ENCODE data around the gene PPP1R13B. TPM values are rescaled to one million over a fixed set of nuclear protein-coding genes. Genes with fewer than 3 reads are reported as not detected.

The PPP1R13B gene
- polyA plus RNA-seq, 2 of the 4 experiments (the other 2 are of a cell fraction), result 2.2 to 2.7 TPM

DNA sequence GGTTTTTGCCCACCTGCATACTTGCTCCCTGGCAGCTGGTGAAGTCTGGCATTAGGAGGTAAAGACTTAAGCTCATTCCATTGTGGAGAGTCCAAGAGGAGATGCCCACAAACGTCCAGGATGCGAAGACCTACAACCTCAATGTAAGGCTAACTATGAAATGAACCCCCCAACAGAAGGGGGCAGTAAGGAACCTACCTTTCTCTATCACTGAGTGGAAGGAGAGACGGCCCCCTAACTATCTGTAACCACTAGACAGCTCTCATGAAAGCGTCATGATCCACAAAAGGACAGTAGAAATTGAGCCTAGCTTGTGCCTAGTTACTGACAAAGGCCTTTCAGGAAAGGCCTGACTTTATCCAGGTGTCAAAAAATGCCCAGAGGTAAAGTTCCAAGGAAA is 76.5 kb downstream of the PPP1R13B start:
- Histone ChIP-seq H3K4me2 (no peak overlapping the region), H3K4me1 (no peaks in the 10 kb centered on the region), H3K9me3 (no peaks in the 10 kb centered on the region), H3K4me3 (no peak overlapping the region), H3K27ac (no peak overlapping the region)
- DNase-seq (ENCODE audit: low read depth in 1 of 2, low spot score in 1 of 2) (no peak), FAIRE-seq (no peak), ATAC-seq (0 out of 6 replicates have a peak, but pooled peaks of 1 of the 2 experiments have one; percentile 27)
- TF ChIP-seq RAD21 (conservative IDR thresholded peaks at IDR 0.05 in 1 of 2, IDR thresholded peaks at IDR 0.05 in 1 of 2) (0 out of 5 replicates have a peak, but pooled peaks of 1 of the 2 experiments have one; percentile 12), MAFK (IDR thresholded peaks at IDR 0.05; ENCODE audit: partially characterized antibody) (no peak)
- 79% methylated on average over 4 of the region's 4 CpGs for WGBS (ENCODE audit: missing lambda C conversion rate)
- ChIA-PET CTCF (interaction anchor here (1.0 to 1.1 kb wide), 2 partner anchors 36 to 68 kb away, joined by 3 read pairs; no protein-coding TSS in a partner anchor), POLR2A (no interaction called here)

- no peak for DNase-seq (ENCODE audit: low read depth in 1 of 2, low spot score in 1 of 2)
- TF ChIP-seq, protein P1, sequence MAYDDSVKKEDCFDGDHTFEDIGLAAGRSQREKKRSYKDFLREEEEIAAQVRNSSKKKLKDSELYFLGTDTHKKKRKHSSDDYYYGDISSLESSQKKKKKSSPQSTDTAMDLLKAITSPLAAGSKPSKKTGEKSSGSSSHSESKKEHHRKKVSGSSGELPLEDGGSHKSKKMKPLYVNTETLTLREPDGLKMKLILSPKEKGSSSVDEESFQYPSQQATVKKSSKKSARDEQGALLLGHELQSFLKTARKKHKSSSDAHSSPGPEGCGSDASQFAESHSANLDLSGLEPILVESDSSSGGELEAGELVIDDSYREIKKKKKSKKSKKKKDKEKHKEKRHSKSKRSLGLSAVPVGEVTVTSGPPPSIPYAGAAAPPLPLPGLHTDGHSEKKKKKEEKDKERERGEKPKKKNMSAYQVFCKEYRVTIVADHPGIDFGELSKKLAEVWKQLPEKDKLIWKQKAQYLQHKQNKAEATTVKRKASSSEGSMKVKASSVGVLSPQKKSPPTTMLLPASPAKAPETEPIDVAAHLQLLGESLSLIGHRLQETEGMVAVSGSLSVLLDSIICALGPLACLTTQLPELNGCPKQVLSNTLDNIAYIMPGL (CRISPR knock-in tag; IDR thresholded peaks at IDR 0.05; ENCODE audit: borderline replicate concordance), result no peak
- Histone ChIP-seq H3K9me3 (no peaks in the 10 kb centered on the region), H3K4me1 (no peaks in the 10 kb centered on the region), H3K4me2 (no peak overlapping the region), H3K27ac (no peak overlapping the region), H3K4me3 (no peak overlapping the region)
- ATAC-seq, result no peak
- CTCF ChIA-PET, result interaction anchor here (1.0 kb wide), 1 partner anchor 36 kb away, joined by 3 read pairs; no protein-coding TSS in a partner anchor
- no peak for FAIRE-seq
- 93% methylated on average over 2 of the region's 2 CpGs for WGBS (ENCODE audit: missing lambda C conversion rate)
- POLR2A ChIA-PET, result no interaction called here
Measured at GRCh38 chr14:103770500-103770899, 76.9 kb downstream of the PPP1R13B start.

DNA sequence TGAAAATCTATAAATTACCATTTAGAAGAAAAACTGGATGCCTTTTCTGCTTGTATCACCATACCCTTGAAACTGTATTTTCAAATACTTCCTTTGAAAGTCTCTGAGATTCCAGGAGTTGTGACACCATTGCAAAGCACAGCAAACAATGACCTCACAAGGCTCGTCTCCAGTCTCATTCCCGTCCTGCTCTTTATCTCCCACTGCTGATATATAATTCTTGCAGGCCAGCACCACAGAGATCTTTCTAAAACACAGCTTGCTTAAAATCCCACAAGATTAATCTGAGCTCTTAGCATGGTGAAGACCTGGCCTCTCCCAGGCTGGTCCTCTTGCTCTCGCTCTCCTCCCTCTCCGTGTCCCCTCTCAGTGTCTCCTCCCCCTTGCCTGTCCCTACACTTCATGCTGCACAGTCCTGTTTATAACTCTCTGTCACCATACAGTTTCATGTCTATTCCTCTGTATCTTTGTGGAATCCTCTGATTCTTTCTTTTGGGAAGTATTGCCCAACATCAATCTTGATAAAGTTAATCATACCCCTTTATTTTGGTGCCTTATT is 80.0 kb downstream of the PPP1R13B start:
- Histone ChIP-seq H3K27ac (no peak overlapping the region), H3K4me3 (no peak overlapping the region), H3K4me1 (no peaks in the 10 kb centered on the region), H3K9me3 (no peaks in the 10 kb centered on the region), H3K4me2 (no peak overlapping the region)
- ATAC-seq (no peak), DNase-seq (ENCODE audit: low read depth in 1 of 2, low spot score in 1 of 2) (no peak), FAIRE-seq (no peak)
- ChIA-PET CTCF (interaction anchor here (0.8 kb wide), 1 partner anchor 143 kb away, joined by 4 read pairs; no protein-coding TSS in a partner anchor), POLR2A (no interaction called here)
- no peak for TF ChIP-seq RNF2 (IDR thresholded peaks at IDR 0.05; ENCODE audit: borderline replicate concordance, low read depth)
- TF ChIP-seq HOXA7 (CRISPR knock-in tag; IDR thresholded peaks at IDR 0.05), result no peak
- no peak for TF ChIP-seq RFX5 (IDR thresholded peaks at IDR 0.05)
- TF ChIP-seq CEBPB (IDR thresholded peaks at IDR 0.05), result no peak
- no peak for TF ChIP-seq E2F6 (IDR thresholded peaks at IDR 0.05; ENCODE audit: borderline replicate concordance, low read depth)
- no peak for TF ChIP-seq HOXB5 (CRISPR knock-in tag; IDR thresholded peaks at IDR 0.05)
- no peak for TF ChIP-seq PBX3 (IDR thresholded peaks at IDR 0.05)
- TF ChIP-seq REST (IDR thresholded peaks at IDR 0.05), result no peak
- TF ChIP-seq NPAS2 (CRISPR knock-in tag; IDR thresholded peaks at IDR 0.05; ENCODE audit: borderline replicate concordance), result no peak
- no peak for TF ChIP-seq HEYL (CRISPR knock-in tag; IDR thresholded peaks at IDR 0.05)
- TF ChIP-seq ZSCAN20 (CRISPR knock-in tag; IDR thresholded peaks at IDR 0.05), result no peak
- no peak for TF ChIP-seq FOXS1 (CRISPR knock-in tag; IDR thresholded peaks at IDR 0.05)
- TF ChIP-seq RARB (CRISPR knock-in tag; IDR thresholded peaks at IDR 0.05), result no peak
- WGBS (ENCODE audit: missing lambda C conversion rate), result 88% methylated on average over 4 of the region's 4 CpGs

Measured in A549 (cell line).